Ovary (tissue), 9 donors: ENCODE measurements around the gene UNC13D. TPM values are rescaled to one million over a fixed set of nuclear protein-coding genes. Genes with fewer than 3 reads are reported as not detected.
A peak's percentile ranks its signal among the peaks of the same experiment; 100 is the strongest.
"Not testable (repeated sequence)": the region's sequence is repeated elsewhere in the genome, so short reads cannot be mapped to it uniquely, and the experiment has no call there.

Experiments used
- DNase-seq, 5 donors: peaks; one replicate each; pipeline ENCODE4 v3.0.0-alpha.2; 2019 to 2020
- H3K27ac ChIP-seq, 2 donors: fragments of 200-600 bp; one replicate each; pipeline versions ENCODE4 v1.5.1 to v1.8.0; 2019 to 2022
- H3K27me3 ChIP-seq: fragments of 200-600 bp; one replicate; pipeline ENCODE4 v1.8.0; 2022
- H3K36me3 ChIP-seq: fragments of 200-600 bp; sonication (generic); one replicate; pipeline ENCODE4 v1.5.1; 2019
- H3K4me1 ChIP-seq: one replicate; pipeline ENCODE4 v1.8.1; 2013; ENCODE audit warnings: mild to moderate bottlenecking, moderate library complexity; ENCODE audit not compliant: insufficient read depth
- H3K4me3 ChIP-seq: fragments of 200-600 bp; sonication (generic); one replicate; pipeline ENCODE4 v1.5.1; 2017
- H3K9me3 ChIP-seq, 2 donors: fragments of 200-600 bp in 1 of 2; sonication (generic) in 1 of 2; one replicate each; pipeline versions ENCODE4 v1.5.1 to v1.8.1; 2013 to 2019; ENCODE audit warnings: mild to moderate bottlenecking in 1 of 2, moderate library complexity in 1 of 2
- EP300 ChIP-seq: sonication (generic); formaldehyde crosslinking; IDR thresholded peaks from one replicate; pipeline ENCODE4 v1.6.1; 2017; ENCODE audit warnings: antibody characterized with exemption
- POLR2A ChIP-seq: fragments of 450-650 bp; IDR thresholded peaks from one replicate; pipeline ENCODE4 v1.6.1; 2017; ENCODE audit warnings: antibody characterized with exemption, mild to moderate bottlenecking, moderate library complexity
- WGBS, 3 donors: extraction: QIAGEN DNeasy Blood & Tissue Kit in 1 of 3; methylation state at CpG; one replicate each; pipeline versions ENCODE4 v1.1.5 to v1.1.7; 2013 to 2017; 5-methylcytosine and 5-hydroxymethylcytosine counted together
- intact Hi-C, 4 donors: fragments of 100-400 bp; cut with DNase I; formaldehyde crosslinking; loops; one replicate each; pipeline versions ENCODE4 v1.11.0 to v1.15.1; 2022 to 2023
- polyA plus RNA-seq, 2 donors: library from polyadenylated mRNA; stranded (reverse); fragments of 200-250 nt in 1 of 2; fragments of 350-450 nt in 1 of 2; fragmentation: Illumina TruSeq in 1 of 2; extraction: RNeasy Lipid Tissue Mini Kit (QIAGEN cat#74804) in 1 of 2; gene quantifications; one replicate each; pipeline ENCODE4 v1.2.3, GENCODE V29; 2013 to 2014
- total RNA-seq, 7 donors: library from RNA; depleted of rRNA in 2 of 7; stranded (reverse); fragments of >200 nt in 2 of 7; fragmentation: NEBNext Ultra II Directional in 3 of 7; extraction: Animal tissue kit (Norgen Biotek cat#: 25700) in 3 of 7; gene quantifications; one replicate each; pipeline versions ENCODE4 v1.1.0 to v1.2.4, GENCODE V29; 2016 to 2023
- TF ChIP-seq, protein P1 (sequence below), 3 donors: fragments of 450-650 bp in 2 of 3; fragments of 200-600 bp in 1 of 3; IDR thresholded peaks; one replicate each; pipeline versions ENCODE4 v1.5.1 to v1.8.0; 2016 to 2022; ENCODE audit warnings: antibody characterized with exemption in 3 of 3, mild to moderate bottlenecking in 1 of 3
- donor health status: DM: no; HTN: no; CAD: no; lungs with moderate emphysema.
- donor health status: DM: no; HTN: no; CAD: no.
- donor health status: Bipolar disorder and iron deficiency.
- donor health status: DM: yes; HTN: yes; CAD: no.
- donor health status: DM: no; HTN: no; CAD: no.
- donor health status: DM: yes; HTN: yes; CAD: no.

Gene UNC13D
- total and polyA plus RNA-seq, 9 donors, result 8.9 to 24.9 (median 14.1) TPM

DNA sequence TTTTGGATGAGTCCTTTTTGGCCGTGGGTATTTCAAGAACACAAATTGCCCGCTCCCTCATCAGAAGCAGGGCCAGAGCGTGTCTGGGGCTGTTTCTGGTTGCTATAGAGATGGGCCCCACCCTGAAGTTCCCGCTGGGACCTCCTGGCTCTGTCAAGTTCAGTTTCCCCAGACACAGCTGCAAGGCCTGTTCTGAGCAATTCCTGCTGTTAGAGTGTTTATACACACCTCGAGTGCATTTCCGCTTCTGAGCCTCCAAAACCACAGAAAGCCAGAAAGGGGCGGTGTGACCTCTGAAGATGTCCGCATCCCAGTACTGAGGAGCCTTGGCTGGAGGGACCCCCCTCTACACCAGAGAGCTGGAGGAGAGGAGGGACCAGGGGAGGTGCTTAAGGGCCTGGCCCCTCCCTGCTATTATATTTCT, 20.3 kb upstream of the UNC13D start:
- no peaks in the 10 kb centered on the region for H3K36me3 ChIP-seq
- intact Hi-C loops, result no loop called here
- H3K4me3 ChIP-seq, result no peak overlapping the region
- peak overlapping the region; percentile 14 to 46 for H3K27ac ChIP-seq
- WGBS, 3 donors, result 5 to 11% (median 6%) methylated on average over 8 of the region's 8 CpGs
- peaks cover 2% of the 10 kb centered on the region for H3K4me1 ChIP-seq
- TF ChIP-seq, protein P1, sequence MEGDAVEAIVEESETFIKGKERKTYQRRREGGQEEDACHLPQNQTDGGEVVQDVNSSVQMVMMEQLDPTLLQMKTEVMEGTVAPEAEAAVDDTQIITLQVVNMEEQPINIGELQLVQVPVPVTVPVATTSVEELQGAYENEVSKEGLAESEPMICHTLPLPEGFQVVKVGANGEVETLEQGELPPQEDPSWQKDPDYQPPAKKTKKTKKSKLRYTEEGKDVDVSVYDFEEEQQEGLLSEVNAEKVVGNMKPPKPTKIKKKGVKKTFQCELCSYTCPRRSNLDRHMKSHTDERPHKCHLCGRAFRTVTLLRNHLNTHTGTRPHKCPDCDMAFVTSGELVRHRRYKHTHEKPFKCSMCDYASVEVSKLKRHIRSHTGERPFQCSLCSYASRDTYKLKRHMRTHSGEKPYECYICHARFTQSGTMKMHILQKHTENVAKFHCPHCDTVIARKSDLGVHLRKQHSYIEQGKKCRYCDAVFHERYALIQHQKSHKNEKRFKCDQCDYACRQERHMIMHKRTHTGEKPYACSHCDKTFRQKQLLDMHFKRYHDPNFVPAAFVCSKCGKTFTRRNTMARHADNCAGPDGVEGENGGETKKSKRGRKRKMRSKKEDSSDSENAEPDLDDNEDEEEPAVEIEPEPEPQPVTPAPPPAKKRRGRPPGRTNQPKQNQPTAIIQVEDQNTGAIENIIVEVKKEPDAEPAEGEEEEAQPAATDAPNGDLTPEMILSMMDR (IDR thresholded peaks at IDR 0.05), result peak in 1 of 3 donors; percentile 14
- no peak for TF ChIP-seq EP300
- DNase-seq, result peak; percentile 60 to 86 (median 73)
- no peaks in the 10 kb centered on the region for H3K27me3 ChIP-seq
- no peaks in the 10 kb centered on the region for H3K9me3 ChIP-seq

DNA sequence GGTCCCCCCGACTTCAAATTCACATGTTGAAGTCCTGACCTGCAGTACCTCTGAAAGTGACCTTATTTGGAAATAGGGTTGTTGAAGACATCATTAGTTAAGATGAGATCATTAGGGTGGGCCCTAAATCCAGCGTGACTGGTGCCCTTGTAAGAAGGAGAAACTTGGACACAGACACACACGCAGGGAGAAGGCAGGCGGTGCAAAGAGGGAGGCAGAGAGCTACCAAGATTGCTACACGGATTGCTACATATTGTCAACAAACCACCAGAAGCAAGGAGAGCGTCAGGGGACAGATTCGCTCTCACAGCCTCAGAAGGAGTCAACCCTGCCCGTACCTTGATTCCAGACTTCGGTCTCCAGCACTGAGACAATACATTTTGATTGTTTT, 17.7 kb upstream of the UNC13D start:
- intact Hi-C loops, result no loop called here
- Histone ChIP-seq H3K27ac (no peak overlapping the region), H3K36me3 (no peaks in the 10 kb centered on the region), H3K27me3 (no peaks in the 10 kb centered on the region), H3K9me3 (no peaks in the 10 kb centered on the region), H3K4me3 (no peak overlapping the region), H3K4me1 (no peaks in the 10 kb centered on the region)
- DNase-seq, result no peak
- no peak for TF ChIP-seq EP300
- no peak for TF ChIP-seq POLR2A
- TF ChIP-seq, protein P1 (IDR thresholded peaks at IDR 0.05), result no peak
- 75 to 78% (median 78%) methylated on average over 9 of the region's 9 CpGs for WGBS, 3 donors

DNA sequence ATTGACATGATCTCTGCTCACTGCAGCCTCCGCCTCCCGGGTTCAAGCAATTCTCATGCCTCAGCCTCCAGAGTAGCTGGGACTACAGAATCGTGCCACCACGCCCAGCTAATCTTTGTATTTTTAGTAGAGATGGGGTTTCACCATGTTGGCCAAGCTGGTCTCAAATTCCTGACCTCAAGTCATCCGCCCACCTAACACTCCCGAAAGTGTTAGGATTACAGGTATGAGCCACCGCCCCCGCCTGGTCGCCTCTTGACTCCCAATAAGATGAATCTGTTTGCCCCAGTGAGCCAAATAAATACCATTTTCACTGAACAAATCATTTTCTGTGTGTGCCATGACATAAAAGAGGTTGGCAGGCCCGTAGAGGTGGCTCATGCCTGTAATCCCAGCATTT, 15.2 kb upstream of the UNC13D start:
- DNase-seq, H3K4me1 ChIP-seq, H3K36me3 ChIP-seq, H3K27ac ChIP-seq, H3K27me3 ChIP-seq, H3K4me3 ChIP-seq, H3K9me3 ChIP-seq: not testable (repeated sequence)
- 83 to 88% (median 86%) methylated on average over 10 of the region's 10 CpGs for WGBS, 3 donors
- intact Hi-C loops, result loop anchor here in 1 of 4 donors (5.0 kb wide), 1 partner anchor 38 kb away; the partner anchor contains the start of gene TRIM65

DNA sequence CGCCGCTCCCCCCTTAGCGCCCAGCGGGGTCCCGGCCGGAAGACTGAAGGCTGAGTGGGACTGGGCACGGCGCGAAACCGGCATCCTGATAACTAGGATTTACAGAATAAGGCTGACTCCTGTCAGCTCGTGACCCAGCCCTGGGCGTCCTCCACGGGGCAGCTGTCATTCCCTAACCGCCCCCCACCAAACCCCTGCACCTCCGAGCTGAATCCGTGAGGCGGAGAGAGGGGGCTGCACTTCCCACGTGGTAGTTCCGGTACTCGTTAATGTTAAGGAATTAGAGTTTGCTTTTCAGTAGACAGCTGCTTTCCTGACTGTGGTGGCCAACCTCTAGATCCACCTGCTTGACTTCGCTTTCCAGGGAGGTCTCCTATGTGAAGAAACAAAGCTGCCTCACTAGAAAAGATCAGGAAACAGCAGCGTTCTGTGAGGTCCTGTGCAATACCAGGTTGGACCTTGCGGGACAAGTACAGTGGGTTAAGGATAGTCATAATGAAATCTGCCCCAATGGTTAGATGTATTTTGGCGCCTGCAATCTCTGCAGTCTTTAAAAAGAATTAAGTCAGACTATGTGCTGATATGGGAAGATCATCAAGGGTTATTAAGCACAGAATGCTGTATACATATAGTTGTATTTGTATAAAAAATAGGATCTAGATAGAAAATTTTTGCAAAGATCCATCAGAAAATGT, 12.0 kb upstream of the UNC13D start:
- H3K4me1 ChIP-seq, result peaks cover 2% of the 10 kb centered on the region
- 1 to 3% (median 2%) methylated on average over 18 to 24 of the region's 24 CpGs for WGBS, 3 donors
- no peaks in the 10 kb centered on the region for H3K27me3 ChIP-seq
- H3K36me3 ChIP-seq, result no peaks in the 10 kb centered on the region
- peak overlapping the region; percentile 96 to 97 for H3K27ac ChIP-seq
- intact Hi-C loops, result loop anchor here in 2 of 4 donors (2.0 to 5.0 kb wide), 2 partner anchors 21 to 41 kb away; partner anchors contain the start of gene TRIM65 (in 1 of the 2)
- no peak for DNase-seq
- peak overlapping the region; percentile 64 for H3K4me3 ChIP-seq
- no peaks in the 10 kb centered on the region for H3K9me3 ChIP-seq
- TF ChIP-seq, protein P1 (IDR thresholded peaks at IDR 0.05), result peak in 1 of 3 donors; percentile 60
- TF ChIP-seq EP300, result no peak

DNA sequence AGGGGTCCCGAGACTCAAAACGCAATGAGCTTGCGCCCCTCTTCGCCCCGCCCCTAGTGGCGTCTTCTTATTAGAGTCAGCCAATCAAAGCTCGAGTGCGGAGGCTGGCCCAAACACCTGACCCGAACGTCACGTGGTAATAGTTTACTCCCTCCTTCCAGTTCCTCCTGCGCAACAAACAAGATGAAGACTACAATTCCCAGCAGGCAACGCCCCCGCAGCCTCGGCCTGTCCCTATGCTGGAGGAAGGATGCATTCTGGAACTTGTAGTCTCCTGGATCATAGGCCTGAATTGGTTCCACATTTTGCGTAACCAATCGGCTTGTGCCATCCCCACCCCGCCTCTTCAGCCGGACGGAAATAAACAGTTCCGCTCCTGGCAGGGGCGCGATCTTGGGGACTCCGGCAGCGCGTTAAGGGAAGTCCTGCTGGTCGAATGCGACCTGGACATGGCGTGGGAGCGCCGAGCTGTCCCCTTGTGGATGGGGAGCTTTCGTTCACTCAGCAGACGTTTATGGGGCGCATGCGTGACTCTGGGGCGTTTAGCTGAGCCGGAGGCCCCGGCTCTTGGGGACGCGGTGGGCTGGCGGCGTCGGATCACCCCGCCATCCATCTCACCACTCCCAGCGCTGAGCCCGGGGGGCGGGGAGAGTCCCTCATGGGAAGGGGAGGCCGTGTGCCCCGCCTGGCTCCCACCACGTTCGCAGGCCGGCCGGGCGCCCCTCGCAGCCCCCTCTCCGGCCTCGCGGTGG, 11.3 kb upstream of the UNC13D start, which contains the start of gene WBP2:
Gene WBP2, minus strand, starts transcription at position 26 of the 752 bp plus-strand sequence. CDS start 38 bp downstream, outside the sequence.
- Histone ChIP-seq H3K4me3 (peak within 1 kb of the TSS; percentile 74), H3K9me3 (no peaks in the 10 kb centered on the region), H3K27me3 (no peaks in the 10 kb centered on the region), H3K36me3 (no peaks in the 10 kb centered on the region), H3K4me1 (peaks cover 2% of the 10 kb centered on the region), H3K27ac (peak within 1 kb of the TSS; percentile 96 to 97)
- intact Hi-C loops, result loop anchor here in 2 of 4 donors (2.0 to 5.0 kb wide), 2 partner anchors 21 to 42 kb away; partner anchors contain the start of gene TRIM65 (in 1 of the 2)
- TF ChIP-seq EP300, result peak; percentile 93
- TF ChIP-seq POLR2A, result peak; percentile 94
- TF ChIP-seq, protein P1 (IDR thresholded peaks at IDR 0.05), result peak in 2 of 3 donors; percentile 74 to 84
- peak; percentile 97 to 99 (median 98) for DNase-seq
- 0% methylated on average over 47 to 58 of the region's 58 CpGs for WGBS, 3 donors
